DOHH2 (cell line): ENCODE measurements around the gene METTL8.

Experiments used
- H3F3A ChIP-seq: fragments of 200-600 bp; sonication (generic), shearing (Covaris generic); 2 replicates; pipeline ENCODE4 v1.6.0; 2016; ENCODE audit warnings: antibody characterized with exemption, mild to moderate bottlenecking; ENCODE audit not compliant: control insufficient read depth, insufficient read depth
- H3K27ac ChIP-seq: fragments of 200-600 bp; sonication (generic); 2 replicates; pipeline ENCODE4 v1.5.1; 2014; ENCODE audit warnings: low read depth, mild to moderate bottlenecking, low read length, moderate library complexity
- H3K27me3 ChIP-seq: fragments of 200-600 bp; sonication (generic); 2 replicates; pipeline ENCODE4 v1.6.1; 2014; ENCODE audit warnings: mild to moderate bottlenecking, low read length, mixed read lengths; ENCODE audit not compliant: control insufficient read depth
- H3K36me3 ChIP-seq: fragments of 200-600 bp; sonication (generic); 2 replicates; pipeline ENCODE4 v1.6.1; 2014; ENCODE audit warnings: mild to moderate bottlenecking, low read length, moderate library complexity, mixed read lengths; ENCODE audit not compliant: control insufficient read depth
- H3K4me1 ChIP-seq: fragments of 200-600 bp; sonication (generic); 2 replicates; pipeline ENCODE4 v1.6.1; 2014; ENCODE audit warnings: mild to moderate bottlenecking, low read length, mixed read lengths; ENCODE audit not compliant: control insufficient read depth
- H3K4me2 ChIP-seq: fragments of 200-600 bp; sonication (generic); 2 replicates; pipeline ENCODE4 v1.6.0; 2014; ENCODE audit warnings: mild to moderate bottlenecking, low read length, moderate library complexity
- H3K4me3 ChIP-seq: fragments of 200-600 bp; sonication (generic); 2 replicates; pipeline ENCODE4 v1.5.1; 2014; ENCODE audit warnings: mild to moderate bottlenecking, low read length, mixed read lengths
- H3K79me2 ChIP-seq: fragments of 200-600 bp; sonication (generic); 2 replicates; pipeline ENCODE4 v1.6.1; 2014; ENCODE audit warnings: mild to moderate bottlenecking, low read length, mixed read lengths; ENCODE audit not compliant: control insufficient read depth
- H3K9me2 ChIP-seq: fragments of 200-600 bp; sonication (generic); replicated peaks from 2 replicates; pipeline ENCODE4 v1.6.1; 2014; ENCODE audit warnings: mild to moderate bottlenecking, low read length, mixed read lengths; ENCODE audit not compliant: control insufficient read depth
- H3K9me3 ChIP-seq: fragments of 200-600 bp; sonication (generic); 2 replicates; pipeline ENCODE4 v1.6.1; 2014; ENCODE audit warnings: antibody characterized with exemption, low read length, mixed read lengths; ENCODE audit not compliant: control insufficient read depth, insufficient read depth
- H4K20me1 ChIP-seq: fragments of 200-600 bp; sonication (generic); 2 replicates; pipeline ENCODE4 v1.6.0; 2014; ENCODE audit warnings: low read depth, mild to moderate bottlenecking, antibody characterized with exemption, low read length, moderate library complexity; ENCODE audit not compliant: control insufficient read depth, insufficient read depth
- CTCF ChIP-seq: fragments of 200-600 bp; sonication (generic); IDR thresholded peaks from one replicate; pipeline ENCODE4 v1.5.1; 2014; ENCODE audit warnings: antibody characterized with exemption, mild to moderate bottlenecking, low read depth, low read length; ENCODE audit not compliant: poor library complexity, severe bottlenecking
- EZH2phosphoT487 ChIP-seq: fragments of 200-600 bp; sonication (generic); IDR thresholded peaks from 2 replicates; pipeline ENCODE4 v1.6.1; 2017; ENCODE audit warnings: borderline replicate concordance, mild to moderate bottlenecking, antibody characterized with exemption, low read length, moderate library complexity, mixed read lengths

Gene METTL8

GRCh38 chr2:171287611-171288010 is 146.2 kb downstream of the METTL8 start:
- Histone ChIP-seq H3F3A (no peaks in the 10 kb centered on the region), H3K27me3 (no peaks in the 10 kb centered on the region), H3K79me2 (no peaks in the 10 kb centered on the region), H3K4me3 (no peak overlapping the region), H3K9me3 (no peaks in the 10 kb centered on the region), H3K27ac (no peak overlapping the region), H3K4me1 (0 out of 2 replicates have a peak, but pooled peaks cover 2% of the 10 kb centered on the region), H3K36me3 (no peaks in the 10 kb centered on the region), H3K4me2 (no peak overlapping the region), H4K20me1 (no peaks in the 10 kb centered on the region), H3K9me2 (no peaks in the 10 kb centered on the region)
- TF ChIP-seq CTCF (no peak), EZH2phosphoT487 (no peak)

- Histone ChIP-seq H3K4me3 (no peak overlapping the region), H3K9me3 (no peaks in the 10 kb centered on the region), H3K4me2 (no peak overlapping the region), H4K20me1 (no peaks in the 10 kb centered on the region), H3K27me3 (no peaks in the 10 kb centered on the region), H3K9me2 (no peaks in the 10 kb centered on the region), H3K79me2 (no peaks in the 10 kb centered on the region), H3K4me1 (0 out of 2 replicates have a peak, but pooled peaks cover 2% of the 10 kb centered on the region), H3K27ac (no peak overlapping the region), H3K36me3 (no peaks in the 10 kb centered on the region), H3F3A (no peaks in the 10 kb centered on the region)
- TF ChIP-seq EZH2phosphoT487 (no peak), CTCF (no peak)
These were observed 146.7 kb downstream of the METTL8 start for GRCh38 chr2:171287036-171287571.

- TF ChIP-seq CTCF, result no peak
- TF ChIP-seq EZH2phosphoT487, result no peak
- H3K36me3 ChIP-seq, result no peaks in the 10 kb centered on the region
- H3K27ac ChIP-seq, result no peak overlapping the region
These were observed 152.7 kb downstream of the METTL8 start for GRCh38 chr2:171281110-171281509.

More at GRCh38 chr2:171281110-171281509, 152.7 kb downstream of the METTL8 start:
- H3F3A ChIP-seq, result no peaks in the 10 kb centered on the region
- H3K9me2 ChIP-seq, result no peaks in the 10 kb centered on the region
- H3K4me3 ChIP-seq, result no peak overlapping the region
- H3K4me2 ChIP-seq, result no peak overlapping the region
- no peaks in the 10 kb centered on the region for H4K20me1 ChIP-seq
- H3K27me3 ChIP-seq, result no peaks in the 10 kb centered on the region
- H3K79me2 ChIP-seq, result no peaks in the 10 kb centered on the region
- no peaks in the 10 kb centered on the region for H3K9me3 ChIP-seq
- H3K4me1 ChIP-seq, result no peaks in the 10 kb centered on the region
